ENCODE measurements around the gene KLHL40. TPM values are rescaled to one million over a fixed set of nuclear protein-coding genes. Genes with fewer than 3 reads are reported as not detected.

Gene KLHL40
- total RNA-seq, 4 donors from 2014 or later = not detected

DNA sequence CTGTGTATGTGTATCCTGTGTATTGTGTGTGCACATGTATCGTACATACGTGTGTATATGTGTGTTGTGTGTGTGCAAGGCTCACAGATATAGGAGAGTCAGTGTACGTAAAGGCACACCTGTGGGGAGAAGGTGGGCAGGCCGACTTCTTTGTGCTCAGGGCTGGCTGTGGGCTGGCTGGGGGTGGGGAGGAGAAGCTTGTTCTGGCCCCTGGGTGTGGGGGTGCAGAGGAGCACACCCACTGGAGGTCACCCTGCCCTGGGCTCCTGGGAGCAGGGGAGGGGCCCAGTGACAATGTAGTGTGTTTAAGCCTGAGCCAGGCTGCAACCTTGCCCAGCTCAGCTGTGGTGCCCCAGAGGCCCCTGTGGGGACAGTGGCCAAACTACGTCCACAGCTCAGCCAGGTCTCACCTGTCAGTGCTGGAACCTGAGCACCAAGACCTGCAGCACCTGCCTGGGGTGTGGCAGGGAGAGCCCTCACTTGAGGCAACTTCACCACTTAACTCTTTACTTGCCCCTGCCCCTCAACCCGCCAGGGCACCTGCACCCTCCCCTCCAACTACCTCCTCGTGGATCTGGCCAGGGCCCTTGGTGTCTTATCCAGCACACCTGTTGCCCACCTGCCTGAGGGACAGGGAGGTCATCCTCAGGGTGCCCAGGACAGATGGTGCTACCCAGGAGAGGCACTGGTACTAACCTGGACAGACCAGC is 19.9 kb downstream of the KLHL40 start:
- 82 to 90% methylated on average over 6 to 7 of the region's 7 CpGs for WGBS, 2 donors
- Histone ChIP-seq H3K4me1 (peaks cover 16 to 27% of the 10 kb centered on the region in 2 donors), H3K36me3 (no peaks in the 10 kb centered on the region), H3K27me3 (no peaks in the 10 kb centered on the region), H3K4me3 (replicated peaks in 1 of 3) (no peak overlapping the region), H3K27ac (no peak overlapping the region), H3K9me3 (no peaks in the 10 kb centered on the region)
- DNase-seq = no peak
- TF ChIP-seq POLR2A (IDR thresholded peaks at IDR 0.05) = no peak
- TF ChIP-seq, protein P1, sequence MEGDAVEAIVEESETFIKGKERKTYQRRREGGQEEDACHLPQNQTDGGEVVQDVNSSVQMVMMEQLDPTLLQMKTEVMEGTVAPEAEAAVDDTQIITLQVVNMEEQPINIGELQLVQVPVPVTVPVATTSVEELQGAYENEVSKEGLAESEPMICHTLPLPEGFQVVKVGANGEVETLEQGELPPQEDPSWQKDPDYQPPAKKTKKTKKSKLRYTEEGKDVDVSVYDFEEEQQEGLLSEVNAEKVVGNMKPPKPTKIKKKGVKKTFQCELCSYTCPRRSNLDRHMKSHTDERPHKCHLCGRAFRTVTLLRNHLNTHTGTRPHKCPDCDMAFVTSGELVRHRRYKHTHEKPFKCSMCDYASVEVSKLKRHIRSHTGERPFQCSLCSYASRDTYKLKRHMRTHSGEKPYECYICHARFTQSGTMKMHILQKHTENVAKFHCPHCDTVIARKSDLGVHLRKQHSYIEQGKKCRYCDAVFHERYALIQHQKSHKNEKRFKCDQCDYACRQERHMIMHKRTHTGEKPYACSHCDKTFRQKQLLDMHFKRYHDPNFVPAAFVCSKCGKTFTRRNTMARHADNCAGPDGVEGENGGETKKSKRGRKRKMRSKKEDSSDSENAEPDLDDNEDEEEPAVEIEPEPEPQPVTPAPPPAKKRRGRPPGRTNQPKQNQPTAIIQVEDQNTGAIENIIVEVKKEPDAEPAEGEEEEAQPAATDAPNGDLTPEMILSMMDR (IDR thresholded peaks at IDR 0.05) = no peak
- intact Hi-C loops (cut with DNase I) = no loop called here

DNA sequence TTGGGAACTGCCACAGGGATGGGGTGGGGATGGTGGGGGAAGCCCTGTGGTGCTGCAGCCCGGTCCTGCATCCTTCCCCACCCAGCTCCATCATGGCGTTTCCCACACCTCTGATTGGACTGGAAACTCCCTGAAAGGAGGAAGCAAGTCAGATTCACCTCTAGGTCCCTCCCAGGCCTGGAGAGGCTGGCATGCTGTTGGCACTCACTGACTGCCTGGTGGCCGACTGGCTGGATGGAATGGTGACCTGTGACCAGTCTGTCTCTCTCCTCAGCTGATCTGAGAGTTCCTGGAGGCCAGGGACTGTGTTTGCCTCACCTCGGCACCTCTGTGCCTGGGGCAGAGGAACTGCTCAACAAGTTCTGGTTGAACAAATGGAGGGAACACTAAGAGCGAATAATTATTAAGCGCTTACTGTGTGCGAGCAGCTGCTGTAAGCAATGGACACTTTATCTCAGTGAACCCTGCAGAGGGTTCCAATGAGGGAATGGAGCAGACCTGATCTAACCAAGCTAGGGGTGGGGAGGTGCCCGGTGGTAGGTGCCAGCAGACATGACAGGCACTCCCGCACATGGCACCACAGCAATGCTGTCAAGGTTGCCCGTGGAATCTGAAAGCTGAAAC is 20.7 kb downstream of the KLHL40 start:
- TF ChIP-seq, protein P1 (IDR thresholded peaks at IDR 0.05) = no peak
- no peak for TF ChIP-seq POLR2A (IDR thresholded peaks at IDR 0.05)
- intact Hi-C loops (cut with DNase I) = no loop called here
- no peak overlapping the region for H3K4me3 ChIP-seq (replicated peaks in 1 of 3)
- no peaks in the 10 kb centered on the region for H3K9me3 ChIP-seq
- H3K27ac ChIP-seq = no peak overlapping the region
- DNase-seq = no peak
- no peaks in the 10 kb centered on the region for H3K27me3 ChIP-seq
- H3K36me3 ChIP-seq = no peaks in the 10 kb centered on the region
- WGBS, 2 donors = 90 to 91% methylated on average over 9 to 10 of the region's 10 CpGs
- H3K4me1 ChIP-seq = peaks cover 21 to 30% of the 10 kb centered on the region in 2 donors

DNA sequence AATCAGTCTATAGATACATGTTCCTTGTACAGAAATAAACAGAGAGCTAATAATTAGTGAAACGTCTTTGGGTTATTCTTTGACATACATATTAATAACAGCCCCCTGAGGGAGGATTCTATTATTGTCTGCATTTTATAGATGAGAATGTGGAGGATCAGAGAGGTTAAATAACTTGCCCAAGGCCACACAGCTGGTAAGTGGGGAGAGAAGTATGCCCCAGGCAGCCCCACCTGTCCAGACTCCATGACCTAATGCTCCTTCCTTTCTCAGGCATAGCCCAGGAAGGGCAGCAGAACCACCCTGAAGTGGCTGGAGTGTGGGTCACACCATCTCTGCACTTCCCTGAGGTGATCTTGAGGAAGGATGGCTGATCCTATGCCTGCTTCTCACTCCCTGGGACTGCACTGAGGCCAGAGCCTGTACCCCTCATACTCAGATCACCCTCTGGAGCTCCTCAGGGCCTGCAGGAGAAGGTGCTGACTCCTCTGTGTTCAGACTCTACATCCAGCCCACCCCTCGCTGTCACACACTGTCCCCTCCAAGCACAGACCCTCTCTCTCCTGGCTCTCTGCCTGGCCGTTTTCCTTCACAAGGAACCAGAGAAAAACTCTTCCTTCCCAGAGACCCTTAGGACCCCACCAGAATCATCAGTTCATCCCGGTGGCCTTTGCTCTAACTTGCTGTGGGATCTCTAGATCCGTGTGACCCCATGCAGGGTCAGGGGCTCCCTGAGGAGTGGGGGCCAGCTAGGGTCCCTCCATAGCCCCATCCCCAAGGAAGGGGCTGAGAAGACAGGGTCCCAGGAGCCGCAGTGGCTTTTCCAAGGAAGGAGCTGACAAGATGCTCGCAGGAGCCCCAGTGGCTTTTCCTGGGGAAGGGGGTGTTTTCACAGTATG is 21.6 kb downstream of the KLHL40 start:
- TF ChIP-seq, protein P1 (IDR thresholded peaks at IDR 0.05) = no peak
- TF ChIP-seq POLR2A (IDR thresholded peaks at IDR 0.05) = no peak
- H3K4me1 ChIP-seq = peaks cover 17 to 30% of the 10 kb centered on the region in 2 donors
- 75 to 76% methylated on average over 7 of the region's 7 CpGs for WGBS, 2 donors
- no peaks in the 10 kb centered on the region for H3K27me3 ChIP-seq
- no peaks in the 10 kb centered on the region for H3K9me3 ChIP-seq
- no peak overlapping the region for H3K27ac ChIP-seq
- H3K4me3 ChIP-seq (replicated peaks in 1 of 3) = no peak overlapping the region
- intact Hi-C loops (cut with DNase I) = no loop called here
- H3K36me3 ChIP-seq = no peaks in the 10 kb centered on the region
- no peak for DNase-seq

DNA sequence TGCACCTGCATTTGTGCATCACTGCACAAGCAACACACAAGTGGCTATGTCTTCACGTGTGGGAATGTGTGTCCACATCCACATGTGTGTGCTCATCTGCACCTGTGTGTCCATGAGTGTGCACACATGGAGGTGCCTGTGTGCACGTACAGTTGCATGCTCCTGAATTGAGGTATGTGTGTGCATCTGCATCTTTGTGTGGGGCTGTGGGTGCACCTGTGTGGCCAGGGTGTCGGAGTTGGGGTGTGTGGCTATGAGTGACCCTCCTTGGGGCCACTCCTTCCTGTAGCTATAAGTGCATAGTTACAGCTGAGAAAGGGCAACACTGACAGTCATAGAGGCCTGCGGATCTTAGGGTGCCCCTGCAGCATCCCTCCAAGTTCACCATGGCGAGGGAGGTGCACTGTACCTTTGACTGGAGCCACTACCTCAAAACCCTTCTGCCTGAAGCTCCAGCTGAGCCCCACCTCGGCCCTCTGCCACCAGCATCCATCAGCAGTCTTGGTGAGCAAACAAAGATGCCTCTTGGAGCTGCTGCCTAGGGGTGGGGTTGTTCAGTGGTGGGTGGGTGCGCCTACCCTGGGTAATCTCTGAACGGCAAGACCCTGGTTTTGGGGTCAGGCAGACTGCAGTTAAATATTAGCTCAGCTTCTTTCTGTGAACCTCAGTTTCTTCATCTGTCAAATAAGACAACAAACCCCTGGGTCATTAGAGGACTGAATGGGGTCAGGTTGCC is 22.5 kb downstream of the KLHL40 start:
- H3K27ac ChIP-seq = no peak overlapping the region
- no peak overlapping the region for H3K4me3 ChIP-seq (replicated peaks in 1 of 3)
- TF ChIP-seq, protein P1 (IDR thresholded peaks at IDR 0.05) = no peak
- no peak for TF ChIP-seq POLR2A (IDR thresholded peaks at IDR 0.05)
- no peaks in the 10 kb centered on the region for H3K9me3 ChIP-seq
- no peak for DNase-seq
- no peaks in the 10 kb centered on the region for H3K36me3 ChIP-seq
- H3K27me3 ChIP-seq = no peaks in the 10 kb centered on the region
- WGBS, 2 donors = 86 to 88% methylated on average over 5 to 8 of the region's 8 CpGs
- intact Hi-C loops (cut with DNase I) = no loop called here
- H3K4me1 ChIP-seq = peaks cover 11 to 25% of the 10 kb centered on the region in 2 donors

Measured in thyroid gland (tissue), 4 donors.